ENCODE measurements around the gene CD48. TPM values are rescaled to one million over a fixed set of nuclear protein-coding genes. Genes with fewer than 3 reads are reported as not detected.
"Not testable (repeated sequence)": the region's sequence is repeated elsewhere in the genome, so short reads cannot be mapped to it uniquely, and the experiment has no call there.

CD48 gene
- polyA plus RNA-seq, 6 donors from 2014 or later, result 129 to 163 (median 153) TPM

DNA sequence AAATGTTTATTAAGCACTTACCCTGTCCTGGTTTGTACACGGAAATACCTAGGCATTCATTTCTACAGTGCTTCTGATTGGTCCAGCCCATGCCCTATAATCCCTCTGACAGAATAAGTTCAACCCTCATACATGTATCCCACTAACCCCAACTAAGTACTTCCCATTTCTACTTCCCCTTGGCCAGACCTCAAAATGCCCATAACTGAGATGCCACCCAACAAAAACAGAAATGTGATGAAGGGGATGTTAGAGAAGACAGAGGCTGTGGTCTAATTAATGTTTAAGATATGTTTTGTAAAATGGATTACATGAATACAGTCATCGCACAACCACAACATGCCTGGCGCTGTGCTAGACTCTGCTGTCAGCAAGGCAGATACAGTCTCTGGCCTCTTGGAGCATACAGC, 6.4 kb downstream of the CD48 start:
- not testable (repeated sequence) for H3K9me3 Mint-ChIP-seq, H3K27me3 Mint-ChIP-seq, H3K36me3 Mint-ChIP-seq
- Mint-ChIP-seq H3K4me3 (peak overlapping the region in 4 of 8 donors; percentile 64 to 93 (median 78)), H3K27ac (peak overlapping the region in 4 of 6 donors; percentile 78 to 98 (median 90)), H3K4me1 (peaks cover 0 to 55% (median 44%) of the 10 kb centered on the region in 3 donors)
- DNase-seq, result peak; percentile 43
- peak; percentile 38 to 46 for ATAC-seq (ENCODE audit: low read depth in 2 of 2)

- Mint-ChIP-seq H3K36me3 (peaks cover 9 to 10% of the 10 kb centered on the region in 2 donors), H3K4me3 (peak overlapping the region in 4 of 8 donors; percentile 79 to 93 (median 88)), H3K9me3 (no peaks in the 10 kb centered on the region), H3K4me1 (peaks cover 2 to 57% (median 44%) of the 10 kb centered on the region in 3 donors), H3K27me3 (no peaks in the 10 kb centered on the region), H3K27ac (peak overlapping the region in 5 of 6 donors; percentile 92 to 98 (median 93))
- ATAC-seq (ENCODE audit: low read depth in 2 of 2), result peak; percentile 74 to 78
- peak; percentile 71 for DNase-seq
Measured at GRCh38 chr1:160704250-160704649, 7.4 kb downstream of the CD48 start.

GRCh38 chr1:160702100-160702499, 9.5 kb downstream of the CD48 start:
- DNase-seq, result no peak
- peaks cover 10 to 11% of the 10 kb centered on the region in 2 donors for H3K36me3 Mint-ChIP-seq
- H3K4me3 Mint-ChIP-seq, result peak overlapping the region in 5 of 8 donors; percentile 17 to 85 (median 64)
- no peaks in the 10 kb centered on the region for H3K27me3 Mint-ChIP-seq
- peaks cover 9 to 60% (median 44%) of the 10 kb centered on the region in 3 donors for H3K4me1 Mint-ChIP-seq
- no peak for ATAC-seq (ENCODE audit: low read depth in 2 of 2)
- H3K27ac Mint-ChIP-seq, result peak overlapping the region in 5 of 6 donors; percentile 4 to 93 (median 90)
- no peaks in the 10 kb centered on the region for H3K9me3 Mint-ChIP-seq

DNA sequence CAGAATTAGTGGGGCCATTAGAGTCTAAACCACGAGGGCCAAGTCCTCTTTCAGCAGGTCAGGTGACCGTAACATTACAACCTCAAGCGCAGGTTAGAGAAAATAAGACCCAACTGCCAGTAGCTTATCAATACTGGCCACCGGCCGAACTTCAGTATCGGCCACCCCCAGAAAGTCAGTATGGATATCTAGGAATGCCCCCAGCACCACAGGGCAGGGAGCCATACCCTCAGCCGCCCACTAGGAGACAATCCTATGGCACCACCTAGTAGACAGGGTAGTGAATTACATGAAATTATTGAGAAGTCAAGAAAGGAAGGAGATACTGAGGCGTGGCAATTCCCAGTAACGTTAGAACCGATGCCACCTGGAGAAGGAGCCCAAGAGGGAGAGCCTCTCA, 19.2 kb downstream of the CD48 start:
- not testable (repeated sequence) for DNase-seq; H3K27me3 Mint-ChIP-seq; H3K4me3 Mint-ChIP-seq; H3K9me3 Mint-ChIP-seq; ATAC-seq (ENCODE audit: low read depth in 2 of 2)
- Mint-ChIP-seq H3K4me1 (peaks cover 35 to 72% (median 37%) of the 10 kb centered on the region in 3 donors), H3K36me3 (peaks cover 14 to 16% of the 10 kb centered on the region in 2 donors), H3K27ac (peak overlapping the region in 5 of 6 donors; percentile 6 to 88 (median 67))

GRCh38 chr1:160685266-160685665, 26.4 kb downstream of the CD48 start:
- Mint-ChIP-seq H3K27me3 (no peaks in the 10 kb centered on the region), H3K4me1 (peaks cover 54 to 82% (median 71%) of the 10 kb centered on the region in 3 donors), H3K27ac (peak overlapping the region; percentile 61 to 94 (median 90)), H3K36me3 (peaks cover 46 to 66% of the 10 kb centered on the region in 2 donors), H3K4me3 (peak overlapping the region in 5 of 8 donors; percentile 13 to 54 (median 41)), H3K9me3 (peaks cover 4 to 15% (median 8%) of the 10 kb centered on the region in 7 donors)
- no peak for ATAC-seq (ENCODE audit: low read depth in 2 of 2)
- no peak for DNase-seq

DNA sequence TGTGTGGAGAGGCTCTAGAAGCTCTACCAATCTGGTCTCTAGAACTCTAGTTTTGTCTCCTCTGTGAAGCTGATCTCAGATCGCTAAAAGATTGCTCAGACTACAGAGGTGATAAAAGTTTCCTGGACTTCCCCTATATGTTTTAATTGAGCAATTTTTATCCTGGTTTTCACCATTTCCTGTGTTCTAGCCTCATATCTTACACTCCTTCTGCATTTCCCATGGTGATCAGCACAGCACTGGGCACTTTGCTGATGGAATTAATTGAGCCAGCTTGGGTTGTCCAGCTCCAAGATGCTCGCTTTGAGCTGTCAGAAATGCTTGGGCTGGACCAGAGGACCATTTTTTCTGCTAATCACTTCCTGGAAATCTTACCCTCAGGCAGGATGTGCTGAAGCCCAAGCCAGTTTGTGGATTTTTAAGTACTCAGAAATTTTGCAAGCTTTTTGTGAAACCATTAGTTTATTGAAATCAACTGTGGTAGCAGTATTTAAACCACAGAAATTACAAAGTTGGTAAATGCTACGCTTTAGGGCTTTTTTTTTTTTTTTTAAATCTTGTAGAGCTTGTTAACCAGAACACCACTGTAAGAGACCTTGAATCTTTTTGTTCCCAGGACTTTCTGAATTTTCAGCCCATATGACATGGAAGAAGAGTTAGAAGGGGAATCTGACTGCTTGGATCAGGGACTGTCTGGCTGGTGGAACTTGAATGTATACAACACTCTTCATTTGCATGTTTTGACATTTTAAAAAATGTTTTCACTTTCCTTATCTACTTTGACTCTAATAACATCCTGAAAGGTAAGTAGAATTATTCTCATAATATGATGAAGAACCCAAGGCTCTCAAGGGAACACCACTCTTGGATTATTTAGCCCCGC, 28.4 kb downstream of the CD48 start:
- H3K36me3 Mint-ChIP-seq, result peaks cover 56 to 72% of the 10 kb centered on the region in 2 donors
- H3K27me3 Mint-ChIP-seq, result no peaks in the 10 kb centered on the region
- H3K9me3 Mint-ChIP-seq, result peaks cover 4 to 15% (median 8%) of the 10 kb centered on the region in 7 donors
- ATAC-seq (ENCODE audit: low read depth in 2 of 2) (peak in 1 of 2 donors; percentile 28), DNase-seq (no peak)
- peaks cover 55 to 71% (median 64%) of the 10 kb centered on the region in 3 donors for H3K4me1 Mint-ChIP-seq
- peak overlapping the region in 4 of 8 donors; percentile 22 to 51 (median 32) for H3K4me3 Mint-ChIP-seq
- H3K27ac Mint-ChIP-seq, result peak overlapping the region; percentile 86 to 93 (median 90)

GRCh38 chr1:160681891-160682140, 29.8 kb downstream of the CD48 start:
- peaks cover 3 to 7% (median 5%) of the 10 kb centered on the region in 7 donors for H3K9me3 Mint-ChIP-seq
- H3K27me3 Mint-ChIP-seq, result no peaks in the 10 kb centered on the region
- peak overlapping the region in 2 of 8 donors; percentile 8 to 43 for H3K4me3 Mint-ChIP-seq
- peaks cover 43 to 73% of the 10 kb centered on the region in 2 donors for H3K36me3 Mint-ChIP-seq
- DNase-seq, result no peak
- peaks cover 58 to 68% (median 62%) of the 10 kb centered on the region in 3 donors for H3K4me1 Mint-ChIP-seq
- peak overlapping the region; percentile 77 to 95 (median 92) for H3K27ac Mint-ChIP-seq
- ATAC-seq (ENCODE audit: low read depth in 2 of 2), result no peak

DNA sequence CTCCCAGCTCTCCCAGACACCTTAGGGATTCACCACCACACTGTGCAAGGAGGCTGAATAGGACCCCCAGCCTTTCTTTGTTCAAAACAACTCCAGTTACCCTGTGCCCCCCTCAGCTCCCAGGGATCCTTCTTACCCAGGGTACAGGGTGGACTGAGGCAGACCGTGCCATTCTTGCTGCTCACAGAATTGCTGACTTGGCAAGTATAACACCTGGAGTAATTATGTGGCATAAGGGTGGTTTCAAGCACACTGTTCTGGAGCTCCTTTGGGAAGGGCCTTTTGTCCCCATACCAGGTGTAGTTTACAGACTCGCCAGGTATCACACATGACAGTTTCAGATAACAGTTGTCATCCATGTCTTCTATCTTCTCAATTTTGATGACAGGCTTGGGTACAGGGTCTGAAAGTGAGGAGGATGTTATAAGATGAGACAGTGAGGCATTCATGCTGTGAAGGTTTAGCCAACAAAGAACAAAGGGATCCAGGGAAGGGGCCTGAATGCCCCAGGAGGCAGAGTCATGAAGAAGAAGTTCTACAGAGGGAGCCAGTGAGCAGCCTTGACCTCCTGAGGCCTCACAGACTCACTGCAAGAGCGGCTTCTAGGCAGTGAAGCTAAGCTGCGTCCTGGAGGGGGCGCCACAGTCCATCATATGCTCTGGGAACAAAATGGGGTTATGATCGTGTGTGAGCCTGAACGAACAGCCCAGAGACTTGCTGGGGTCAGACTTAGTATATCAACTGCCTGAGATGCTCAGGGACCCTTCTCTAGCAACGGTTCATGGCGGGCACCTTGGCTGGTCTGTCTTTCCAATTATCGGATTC, 30.3 kb downstream of the CD48 start:
- DNase-seq, result peak; percentile 72
- Mint-ChIP-seq H3K27ac (peak overlapping the region; percentile 77 to 95 (median 92)), H3K4me1 (peaks cover 53 to 64% (median 57%) of the 10 kb centered on the region in 3 donors), H3K9me3 (peaks cover 0 to 4% (median under 1%) of the 10 kb centered on the region in 7 donors), H3K36me3 (peaks cover 39 to 68% of the 10 kb centered on the region in 2 donors), H3K27me3 (no peaks in the 10 kb centered on the region), H3K4me3 (no peak overlapping the region)
- peak; percentile 88 to 94 for ATAC-seq (ENCODE audit: low read depth in 2 of 2)

DNA sequence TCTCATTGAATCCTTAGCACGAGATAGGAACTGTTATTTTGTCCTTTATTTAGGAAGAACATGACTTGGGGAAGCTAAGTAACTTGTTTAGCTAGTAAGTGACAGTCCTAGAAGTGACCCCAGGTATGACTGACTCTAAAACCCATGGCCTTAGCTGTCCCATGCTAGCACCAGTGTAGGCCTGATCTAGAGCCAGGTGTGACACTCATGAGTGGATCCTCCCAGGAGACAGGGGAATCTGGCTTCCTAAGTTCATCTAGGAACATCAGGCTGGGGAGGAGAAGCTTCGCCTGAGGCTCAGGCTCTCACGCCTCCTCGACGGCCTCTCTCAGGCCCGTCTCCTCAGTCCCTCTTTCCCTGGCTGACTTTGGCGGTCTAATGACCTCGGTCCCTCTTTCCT, 31.2 kb downstream of the CD48 start:
- Mint-ChIP-seq H3K9me3 (no peaks in the 10 kb centered on the region), H3K36me3 (peaks cover 36 to 62% of the 10 kb centered on the region in 2 donors), H3K27me3 (no peaks in the 10 kb centered on the region), H3K27ac (peak overlapping the region in 5 of 6 donors; percentile 38 to 92 (median 68)), H3K4me1 (peaks cover 48 to 64% (median 48%) of the 10 kb centered on the region in 3 donors), H3K4me3 (peak overlapping the region in 1 of 8 donors; percentile 66)
- ATAC-seq (ENCODE audit: low read depth in 2 of 2) (no peak), DNase-seq (no peak)

DNA sequence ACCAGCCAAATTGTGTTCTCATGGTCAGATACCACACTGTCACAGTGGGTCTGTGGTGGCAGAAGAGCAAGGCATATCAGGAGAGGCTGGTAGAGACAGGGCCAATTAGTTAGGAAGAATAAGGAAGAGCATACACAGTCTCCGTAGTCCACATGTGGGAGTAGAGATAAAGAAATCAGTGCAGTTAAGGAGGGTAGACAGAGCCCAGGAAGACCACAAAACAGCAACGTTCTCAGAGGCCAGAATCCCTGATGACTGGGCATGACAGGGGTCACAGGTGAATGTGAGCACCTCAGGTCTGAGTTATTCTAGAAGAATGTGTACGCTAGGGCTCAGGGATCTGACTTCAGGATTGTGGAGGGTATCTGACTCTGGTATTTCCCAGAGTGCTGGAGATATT, 31.7 kb downstream of the CD48 start:
- ATAC-seq (ENCODE audit: low read depth in 2 of 2), result no peak
- Mint-ChIP-seq H3K27ac (peak overlapping the region; percentile 69 to 93 (median 84)), H3K4me1 (peaks cover 43 to 60% (median 44%) of the 10 kb centered on the region in 3 donors), H3K36me3 (peaks cover 31 to 58% of the 10 kb centered on the region in 2 donors), H3K9me3 (no peaks in the 10 kb centered on the region), H3K27me3 (no peaks in the 10 kb centered on the region), H3K4me3 (no peak overlapping the region)
- no peak for DNase-seq

DNA sequence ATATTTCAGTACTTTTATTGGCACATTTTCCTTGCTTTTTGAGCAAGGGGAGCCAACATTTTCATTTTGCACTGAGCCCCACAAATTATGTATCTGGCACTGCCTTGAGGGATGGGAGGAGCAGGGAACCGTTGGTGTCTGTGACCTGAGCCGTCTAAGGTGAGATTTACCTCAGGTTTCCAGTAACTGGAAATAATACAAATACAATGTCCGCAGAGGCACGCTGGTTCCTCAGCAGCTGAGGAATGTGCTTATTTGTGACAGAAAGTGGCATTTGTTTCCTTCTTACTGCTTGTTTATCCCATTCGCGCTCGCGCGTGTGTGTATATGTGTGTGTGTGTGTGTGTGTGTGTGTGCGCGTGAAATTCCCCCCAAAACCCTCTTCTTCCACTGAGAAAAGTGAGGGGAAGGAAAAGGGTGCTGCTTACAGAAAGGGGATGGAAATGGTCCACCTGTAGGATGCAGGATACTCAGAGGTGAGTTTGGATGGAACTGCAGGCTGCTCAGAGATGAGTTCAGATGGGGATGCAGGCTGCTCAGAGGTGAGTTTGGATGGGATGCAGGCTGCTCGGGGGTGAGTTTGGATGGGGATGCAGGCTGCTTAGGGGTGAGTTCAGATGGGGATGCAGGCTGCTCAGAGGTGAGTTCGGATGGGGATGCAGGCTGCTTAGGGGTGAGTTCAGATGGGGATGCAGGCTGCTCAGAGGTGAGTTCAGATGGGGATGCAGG, 34.6 kb downstream of the CD48 start:
- peak overlapping the region in 3 of 6 donors; percentile 47 to 86 (median 72) for H3K27ac Mint-ChIP-seq
- peaks cover 16 to 33% (median 24%) of the 10 kb centered on the region in 3 donors for H3K4me1 Mint-ChIP-seq
- H3K27me3 Mint-ChIP-seq, result no peaks in the 10 kb centered on the region
- H3K4me3 Mint-ChIP-seq, result no peak overlapping the region
- peaks cover 18 to 42% of the 10 kb centered on the region in 2 donors for H3K36me3 Mint-ChIP-seq
- DNase-seq (no peak), ATAC-seq (ENCODE audit: low read depth in 2 of 2) (no peak)
- no peaks in the 10 kb centered on the region for H3K9me3 Mint-ChIP-seq

- H3K9me3 Mint-ChIP-seq, result no peaks in the 10 kb centered on the region
- DNase-seq, result peak; percentile 58
- peak overlapping the region in 5 of 8 donors; percentile 21 to 66 (median 59) for H3K4me3 Mint-ChIP-seq
- H3K4me1 Mint-ChIP-seq, result peaks cover 14 to 28% (median 20%) of the 10 kb centered on the region in 3 donors
- H3K27ac Mint-ChIP-seq, result peak overlapping the region in 5 of 6 donors; percentile 15 to 81 (median 67)
- peak; percentile 77 to 81 for ATAC-seq (ENCODE audit: low read depth in 2 of 2)
- no peaks in the 10 kb centered on the region for H3K27me3 Mint-ChIP-seq
- H3K36me3 Mint-ChIP-seq, result peaks cover 11 to 33% of the 10 kb centered on the region in 2 donors
Measured at GRCh38 chr1:160675641-160676410, 35.8 kb downstream of the CD48 start.

Data from naive B cell (primary cell).